Mammary epithelial cell (primary cell): ENCODE data around the gene TMEM167B.

Experiments
- CTCF ChIP-seq, 2 donors: IDR thresholded peaks in 1 of 2; conservative IDR thresholded peaks in 1 of 2; 2 replicates each; pipeline ENCODE4 v1.5.1; 2011 to 2012; ENCODE audit warnings: inconsistent platforms in 2 of 2, low read length in 2 of 2, mild to moderate bottlenecking in 2 of 2, control low read depth in 1 of 2, low read depth in 1 of 2; ENCODE audit not compliant: insufficient read depth in 1 of 2; ENCODE audit errors: extremely low read depth in 1 of 2
- EZH2 ChIP-seq: IDR thresholded peaks from 2 replicates; pipeline ENCODE4 v1.6.1; 2012; ENCODE audit warnings: low read length, inconsistent platforms, borderline replicate concordance

GRCh38 chr1:109099938-109100773, 9.6 kb downstream of the TMEM167B start:
- TF ChIP-seq CTCF (conservative IDR thresholded peaks at IDR 0.05 in 1 of 2, IDR thresholded peaks at IDR 0.05 in 1 of 2; ENCODE audit: extremely low read depth in 1 of 2, insufficient read depth in 1 of 2, low read depth in 1 of 2, low read length in 2 of 2) (peak; percentile 83 to 93), EZH2 (no peak)
